GM19452 (cell line): Measurements from ENCODE around the gene SCGB1D4.

ENCODE experiments used
- ATAC-seq: cut with Tn5 transposase; IDR thresholded peaks from one replicate; pipeline ENCODE4 v1.9.1; 2021; ENCODE audit not compliant: unreplicated experiment

The SCGB1D4 gene

GRCh38 chr11:62280452-62280851 is 18.4 kb downstream of the SCGB1D4 start:
- ATAC-seq, result no peak

- no peak for ATAC-seq
Measured at GRCh38 chr11:62273789-62274275, 25.0 kb downstream of the SCGB1D4 start.

DNA sequence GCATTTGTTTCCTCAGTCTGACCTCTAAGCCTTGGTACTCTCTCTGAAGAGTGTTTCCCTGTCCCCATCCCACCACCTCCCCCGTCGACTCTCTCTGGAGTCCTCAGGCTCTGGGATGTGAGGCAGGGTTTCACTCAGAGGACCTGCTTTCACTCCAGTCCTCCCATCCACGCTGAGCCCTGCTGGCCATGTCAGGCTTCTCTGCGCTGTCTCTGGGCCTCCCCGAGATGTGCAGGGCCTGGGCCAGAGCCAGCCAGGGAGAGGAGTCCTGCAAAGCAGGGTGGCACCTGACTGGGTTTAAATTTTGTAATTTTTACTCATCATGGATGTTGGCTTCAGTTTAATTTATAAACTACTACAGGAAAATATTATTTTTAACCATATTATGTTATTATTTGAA is 25.6 kb downstream of the SCGB1D4 start:
- no peak for ATAC-seq

GRCh38 chr11:62269654-62270278 is 29.1 kb downstream of the SCGB1D4 start, which contains the start of gene SCGB2A2:
Gene SCGB2A2 (plus strand): TSS chr11:62270158. CDS start chr11:62270217, 59 bp downstream.
- ATAC-seq, result no peak

GRCh38 chr11:62267576-62267975 is 31.3 kb downstream of the SCGB1D4 start:
- ATAC-seq, result no peak

- ATAC-seq, result no peak
Measured at GRCh38 chr11:62267050-62267449, 31.8 kb downstream of the SCGB1D4 start.

DNA sequence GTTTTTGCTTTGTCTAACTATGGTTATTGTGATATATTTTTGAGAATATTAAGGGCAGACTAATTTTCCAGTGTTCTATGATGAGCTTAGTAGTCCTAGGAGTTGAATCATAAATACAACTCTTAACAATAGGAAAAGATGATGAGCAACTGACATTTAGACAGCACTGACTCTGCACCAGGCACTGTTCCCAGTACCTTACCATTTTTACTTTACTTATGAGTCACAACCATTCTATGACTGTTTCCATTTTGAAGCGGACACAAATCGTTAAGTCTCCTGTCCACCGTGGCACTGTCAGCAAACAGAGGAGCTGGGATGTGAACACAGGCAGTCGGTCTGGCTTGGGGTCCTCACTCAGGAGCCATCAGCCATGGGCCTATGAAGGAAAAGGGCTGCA is 32.3 kb downstream of the SCGB1D4 start:
- no peak for ATAC-seq

GRCh38 chr11:62264004-62264403 is 34.9 kb downstream of the SCGB1D4 start:
- ATAC-seq, result no peak

GRCh38 chr11:62260261-62260953 is 38.5 kb downstream of the SCGB1D4 start:
- no peak for ATAC-seq

GRCh38 chr11:62256281-62256680 is 42.6 kb downstream of the SCGB1D4 start:
- ATAC-seq, result no peak

- ATAC-seq, result no peak
Measured at GRCh38 chr11:62253999-62254542, 44.8 kb downstream of the SCGB1D4 start.

- ATAC-seq, result no peak
Measured at GRCh38 chr11:62251698-62252097, 47.2 kb downstream of the SCGB1D4 start.
